Panc1 (cell line): Measurements from ENCODE around the gene PRDM2.
"Not testable (repeated sequence)": the region's sequence is repeated elsewhere in the genome, so short reads cannot be mapped to it uniquely, and the experiment has no call there.

Experiments
- POLR2AphosphoS5 ChIP-seq: IDR thresholded peaks from 2 replicates; pipeline ENCODE4 v1.6.1; 2012; ENCODE audit warnings: mild to moderate bottlenecking, low read depth, low read length, moderate library complexity
- SIN3A ChIP-seq: IDR thresholded peaks from 2 replicates; pipeline ENCODE4 v1.6.1; 2012; ENCODE audit warnings: low read depth, mild to moderate bottlenecking, low read length, moderate library complexity, borderline replicate concordance; ENCODE audit not compliant: insufficient read depth
- TCF7L2 ChIP-seq: IDR thresholded peaks from 2 replicates; pipeline ENCODE4 v1.6.1; 2011; ENCODE audit warnings: mild to moderate bottlenecking, low read depth, low read length, inconsistent platforms
- TF ChIP-seq, protein P1 (sequence below): fragments of 450-650 bp; IDR thresholded peaks from 2 replicates; pipeline ENCODE4 v1.5.1; 2017; ENCODE audit warnings: mild to moderate bottlenecking
- TF ChIP-seq, protein P2 (sequence below), 2 experiments: IDR thresholded peaks; 2 replicates each; pipeline ENCODE4 v1.6.1; 2011 to 2012; ENCODE audit warnings: low read depth in 2 of 2, control low read depth in 1 of 2, low read length in 1 of 2, mild to moderate bottlenecking in 1 of 2, moderate library complexity in 1 of 2; ENCODE audit not compliant: insufficient read depth in 1 of 2

DNA sequence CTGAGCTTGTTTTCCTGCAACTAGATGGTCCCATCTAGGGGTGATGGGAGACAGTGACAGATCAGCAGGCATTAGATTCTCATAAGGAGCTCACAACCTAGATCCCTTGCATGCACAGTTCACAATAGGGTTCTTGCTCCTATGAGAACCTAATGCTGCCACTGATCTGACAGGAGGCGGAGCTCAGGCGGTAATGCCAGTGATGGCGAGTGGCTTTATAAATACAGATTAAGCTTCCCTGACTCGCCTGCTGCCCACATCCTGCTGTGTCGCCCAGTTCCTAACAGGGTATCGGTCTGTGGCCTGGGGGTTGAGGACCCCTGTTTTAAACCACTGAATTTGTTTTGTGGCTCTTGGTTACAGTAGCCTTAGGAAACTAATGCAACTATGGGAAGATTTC, 6.9 kb upstream of the PRDM2 start:
- TF ChIP-seq, protein P1, sequence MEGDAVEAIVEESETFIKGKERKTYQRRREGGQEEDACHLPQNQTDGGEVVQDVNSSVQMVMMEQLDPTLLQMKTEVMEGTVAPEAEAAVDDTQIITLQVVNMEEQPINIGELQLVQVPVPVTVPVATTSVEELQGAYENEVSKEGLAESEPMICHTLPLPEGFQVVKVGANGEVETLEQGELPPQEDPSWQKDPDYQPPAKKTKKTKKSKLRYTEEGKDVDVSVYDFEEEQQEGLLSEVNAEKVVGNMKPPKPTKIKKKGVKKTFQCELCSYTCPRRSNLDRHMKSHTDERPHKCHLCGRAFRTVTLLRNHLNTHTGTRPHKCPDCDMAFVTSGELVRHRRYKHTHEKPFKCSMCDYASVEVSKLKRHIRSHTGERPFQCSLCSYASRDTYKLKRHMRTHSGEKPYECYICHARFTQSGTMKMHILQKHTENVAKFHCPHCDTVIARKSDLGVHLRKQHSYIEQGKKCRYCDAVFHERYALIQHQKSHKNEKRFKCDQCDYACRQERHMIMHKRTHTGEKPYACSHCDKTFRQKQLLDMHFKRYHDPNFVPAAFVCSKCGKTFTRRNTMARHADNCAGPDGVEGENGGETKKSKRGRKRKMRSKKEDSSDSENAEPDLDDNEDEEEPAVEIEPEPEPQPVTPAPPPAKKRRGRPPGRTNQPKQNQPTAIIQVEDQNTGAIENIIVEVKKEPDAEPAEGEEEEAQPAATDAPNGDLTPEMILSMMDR: not testable (repeated sequence)
- TF ChIP-seq POLR2AphosphoS5, TCF7L2, SIN3A: not testable (repeated sequence)
- TF ChIP-seq, protein P2, sequence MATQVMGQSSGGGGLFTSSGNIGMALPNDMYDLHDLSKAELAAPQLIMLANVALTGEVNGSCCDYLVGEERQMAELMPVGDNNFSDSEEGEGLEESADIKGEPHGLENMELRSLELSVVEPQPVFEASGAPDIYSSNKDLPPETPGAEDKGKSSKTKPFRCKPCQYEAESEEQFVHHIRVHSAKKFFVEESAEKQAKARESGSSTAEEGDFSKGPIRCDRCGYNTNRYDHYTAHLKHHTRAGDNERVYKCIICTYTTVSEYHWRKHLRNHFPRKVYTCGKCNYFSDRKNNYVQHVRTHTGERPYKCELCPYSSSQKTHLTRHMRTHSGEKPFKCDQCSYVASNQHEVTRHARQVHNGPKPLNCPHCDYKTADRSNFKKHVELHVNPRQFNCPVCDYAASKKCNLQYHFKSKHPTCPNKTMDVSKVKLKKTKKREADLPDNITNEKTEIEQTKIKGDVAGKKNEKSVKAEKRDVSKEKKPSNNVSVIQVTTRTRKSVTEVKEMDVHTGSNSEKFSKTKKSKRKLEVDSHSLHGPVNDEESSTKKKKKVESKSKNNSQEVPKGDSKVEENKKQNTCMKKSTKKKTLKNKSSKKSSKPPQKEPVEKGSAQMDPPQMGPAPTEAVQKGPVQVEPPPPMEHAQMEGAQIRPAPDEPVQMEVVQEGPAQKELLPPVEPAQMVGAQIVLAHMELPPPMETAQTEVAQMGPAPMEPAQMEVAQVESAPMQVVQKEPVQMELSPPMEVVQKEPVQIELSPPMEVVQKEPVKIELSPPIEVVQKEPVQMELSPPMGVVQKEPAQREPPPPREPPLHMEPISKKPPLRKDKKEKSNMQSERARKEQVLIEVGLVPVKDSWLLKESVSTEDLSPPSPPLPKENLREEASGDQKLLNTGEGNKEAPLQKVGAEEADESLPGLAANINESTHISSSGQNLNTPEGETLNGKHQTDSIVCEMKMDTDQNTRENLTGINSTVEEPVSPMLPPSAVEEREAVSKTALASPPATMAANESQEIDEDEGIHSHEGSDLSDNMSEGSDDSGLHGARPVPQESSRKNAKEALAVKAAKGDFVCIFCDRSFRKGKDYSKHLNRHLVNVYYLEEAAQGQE (IDR thresholded peaks at IDR 0.05; ENCODE audit: insufficient read depth in 1 of 2, low read depth in 2 of 2, low read length in 1 of 2): not testable (repeated sequence)
